ENCODE results near the gene MUC7. TPM values are rescaled to one million over a fixed set of nuclear protein-coding genes. Genes with fewer than 3 reads are reported as not detected.

The MUC7 gene
- not detected for total RNA-seq

- TF ChIP-seq POLR2A (IDR thresholded peaks at IDR 0.05) (no peak), CTCF (IDR thresholded peaks at IDR 0.05) (no peak)
- Histone ChIP-seq H3K9me3 (no peaks in the 10 kb centered on the region), H3K27ac (no peak within 1 kb of the TSS), H3K36me3 (replicated peaks in 1 of 2; ENCODE audit: insufficient read depth in 1 of 2, low read depth in 2 of 2) (no peaks in the 10 kb centered on the region), H3K4me3 (no peak within 1 kb of the TSS), H3K27me3 (no peaks in the 10 kb centered on the region), H3K4me1 (no peaks in the 10 kb centered on the region)
- DNase-seq, result no peak
- 46 to 54% methylated on average over 4 of the region's 4 CpGs for WGBS, 2 donors
- ATAC-seq, result no peak
- intact Hi-C loops (cut with DNase I), result no loop called here
Measured at GRCh38 chr4:70471897-70472296, at the start of gene MUC7. Gene MUC7 (plus strand): TSS chr4:70472197. CDS start chr4:70474022, 1,825 bp downstream.

GRCh38 chr4:70425306-70425705 lies 46.7 kb upstream of the MUC7 start:
- Histone ChIP-seq H3K4me1 (no peaks in the 10 kb centered on the region), H3K4me3 (no peak overlapping the region), H3K36me3 (replicated peaks in 1 of 2; ENCODE audit: insufficient read depth in 1 of 2, low read depth in 2 of 2) (no peaks in the 10 kb centered on the region), H3K9me3 (no peaks in the 10 kb centered on the region), H3K27ac (no peak overlapping the region), H3K27me3 (no peaks in the 10 kb centered on the region)
- TF ChIP-seq CTCF (IDR thresholded peaks at IDR 0.05), result no peak
- no peak for TF ChIP-seq POLR2A (IDR thresholded peaks at IDR 0.05)
- intact Hi-C loops (cut with DNase I), result no loop called here
- no peak for ATAC-seq
- no peak for DNase-seq
- WGBS, 2 donors, result 73 to 85% methylated on average over 1 of the region's 1 CpG

- Histone ChIP-seq H3K27ac (no peak overlapping the region), H3K36me3 (replicated peaks in 1 of 2; ENCODE audit: insufficient read depth in 1 of 2, low read depth in 2 of 2) (no peaks in the 10 kb centered on the region), H3K4me1 (no peaks in the 10 kb centered on the region), H3K27me3 (no peaks in the 10 kb centered on the region), H3K9me3 (no peaks in the 10 kb centered on the region), H3K4me3 (no peak overlapping the region)
- intact Hi-C loops (cut with DNase I), result no loop called here
- TF ChIP-seq CTCF (IDR thresholded peaks at IDR 0.05) (no peak), POLR2A (IDR thresholded peaks at IDR 0.05) (no peak)
- DNase-seq (no peak), ATAC-seq (no peak)
Measured at GRCh38 chr4:70426789-70427188, 45.2 kb upstream of the MUC7 start.

GRCh38 chr4:70437197-70437596 lies 34.8 kb upstream of the MUC7 start:
- H3K27me3 ChIP-seq, result no peaks in the 10 kb centered on the region
- H3K4me1 ChIP-seq, result no peaks in the 10 kb centered on the region
- H3K27ac ChIP-seq, result no peak overlapping the region
- no peak for DNase-seq
- ATAC-seq, result no peak
- TF ChIP-seq CTCF (IDR thresholded peaks at IDR 0.05), result no peak
- no peak for TF ChIP-seq POLR2A (IDR thresholded peaks at IDR 0.05)
- intact Hi-C loops (cut with DNase I), result no loop called here
- H3K4me3 ChIP-seq, result no peak overlapping the region
- 45 to 64% methylated on average over 6 to 7 of the region's 7 CpGs for WGBS, 2 donors
- no peaks in the 10 kb centered on the region for H3K36me3 ChIP-seq (replicated peaks in 1 of 2; ENCODE audit: insufficient read depth in 1 of 2, low read depth in 2 of 2)
- no peaks in the 10 kb centered on the region for H3K9me3 ChIP-seq

GRCh38 chr4:70442474-70442873 lies 29.5 kb upstream of the MUC7 start:
- Histone ChIP-seq H3K27ac (no peak overlapping the region), H3K27me3 (no peaks in the 10 kb centered on the region), H3K4me1 (no peaks in the 10 kb centered on the region), H3K36me3 (replicated peaks in 1 of 2; ENCODE audit: insufficient read depth in 1 of 2, low read depth in 2 of 2) (no peaks in the 10 kb centered on the region), H3K4me3 (no peak overlapping the region), H3K9me3 (no peaks in the 10 kb centered on the region)
- ATAC-seq (no peak), DNase-seq (no peak)
- intact Hi-C loops (cut with DNase I), result no loop called here
- no peak for TF ChIP-seq POLR2A (IDR thresholded peaks at IDR 0.05)
- TF ChIP-seq CTCF (IDR thresholded peaks at IDR 0.05), result no peak

Measured in body of pancreas (tissue), 4 donors.